T-helper 2 cell treated with Interferon-gamma antibody and Interleukin-4, amounts not matched to agents 100 ng/mL and 5 ng/mL, for 36 hours (primary cell): Measurements from ENCODE around the gene PRMT2. TPM values are rescaled to one million over a fixed set of nuclear protein-coding genes. Genes with fewer than 3 reads are reported as not detected.

Experiments used
- intact Hi-C: fragments of 100-400 bp; cut with micrococcal nuclease; formaldehyde crosslinking; loops from one replicate; pipeline ENCODE4 v1.15.1; 2023
- total RNA-seq: library from RNA; stranded (reverse); gene quantifications from 2 replicates; pipeline ENCODE4 v1.2.3, GENCODE V29; 2022

Gene PRMT2
- total RNA-seq, 1 donor from 2014 or later: 91.3 TPM

DNA sequence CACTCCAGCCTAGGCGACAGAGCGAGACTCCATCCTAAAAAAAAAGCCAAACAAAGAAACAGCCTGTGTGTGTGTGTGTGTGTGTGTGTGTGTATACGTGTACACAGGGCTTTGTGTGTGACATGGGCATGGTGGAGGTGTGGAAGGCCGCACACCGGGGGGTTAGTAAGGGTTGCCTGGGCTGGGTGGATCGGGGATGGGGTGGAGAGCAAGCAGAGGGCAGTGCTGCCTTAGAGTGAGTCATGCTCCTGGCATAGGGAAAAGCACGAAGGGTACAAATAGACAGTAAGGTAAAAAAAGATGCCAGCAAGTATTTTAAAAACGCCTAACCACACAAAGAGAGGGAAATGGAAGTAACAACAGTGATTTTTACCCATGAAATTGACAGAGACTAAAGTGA, 6.2 kb downstream of the PRMT2 start:
- intact Hi-C loops: no loop called here

GRCh38 chr21:46643379-46644177, 8.1 kb downstream of the PRMT2 start:
- intact Hi-C loops: no loop called here

GRCh38 chr21:46645840-46646239, 10.4 kb downstream of the PRMT2 start:
- intact Hi-C loops: no loop called here

DNA sequence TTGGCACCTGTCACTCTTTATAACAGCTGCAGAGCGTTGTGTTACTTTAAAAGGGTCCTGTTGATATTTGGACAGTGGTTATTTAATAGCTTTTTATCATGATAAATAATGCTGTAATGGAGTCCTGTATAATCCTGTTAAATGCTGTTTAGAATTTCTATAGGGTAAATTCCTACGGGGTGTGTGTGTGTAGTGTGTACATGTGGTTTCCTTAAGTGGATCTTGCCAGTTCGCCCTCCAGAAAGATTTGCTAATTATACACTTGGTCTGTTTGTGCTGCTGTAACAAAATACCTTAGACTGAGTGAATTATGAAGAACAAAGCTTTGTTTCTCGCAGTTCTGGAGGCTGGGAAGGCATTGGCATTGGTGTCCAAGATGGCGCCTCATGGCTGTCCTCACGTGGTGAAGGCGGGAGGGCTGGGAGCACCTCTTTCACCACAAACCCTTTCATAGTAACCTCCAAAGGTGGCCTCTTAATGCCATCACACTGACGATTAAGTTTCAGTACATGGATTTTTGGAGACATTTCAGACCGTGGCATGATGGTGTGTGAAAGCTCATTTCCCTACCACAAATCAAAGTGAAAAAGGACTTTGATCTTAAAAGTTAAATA, 11.2 kb downstream of the PRMT2 start:
- intact Hi-C loops: no loop called here

DNA sequence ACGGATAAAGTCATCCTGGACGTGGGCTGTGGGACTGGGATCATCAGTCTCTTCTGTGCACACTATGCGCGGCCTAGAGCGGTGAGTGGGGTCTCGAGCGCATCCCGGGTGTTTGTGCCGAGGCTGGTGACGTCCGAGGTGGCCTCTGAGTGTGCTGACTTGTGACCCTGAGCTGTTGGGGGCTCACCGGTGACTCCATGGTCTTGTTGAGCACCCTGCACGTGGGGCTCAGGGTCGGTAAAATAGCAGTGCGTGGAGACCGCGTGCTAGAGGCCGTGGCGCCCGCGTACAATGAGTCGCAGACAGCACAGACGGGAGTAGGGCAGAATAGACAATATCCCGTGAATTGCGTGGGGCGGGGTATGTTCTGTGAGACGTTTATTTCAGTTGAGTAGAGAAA, 13.1 kb downstream of the PRMT2 start:
- intact Hi-C loops: no loop called here

DNA sequence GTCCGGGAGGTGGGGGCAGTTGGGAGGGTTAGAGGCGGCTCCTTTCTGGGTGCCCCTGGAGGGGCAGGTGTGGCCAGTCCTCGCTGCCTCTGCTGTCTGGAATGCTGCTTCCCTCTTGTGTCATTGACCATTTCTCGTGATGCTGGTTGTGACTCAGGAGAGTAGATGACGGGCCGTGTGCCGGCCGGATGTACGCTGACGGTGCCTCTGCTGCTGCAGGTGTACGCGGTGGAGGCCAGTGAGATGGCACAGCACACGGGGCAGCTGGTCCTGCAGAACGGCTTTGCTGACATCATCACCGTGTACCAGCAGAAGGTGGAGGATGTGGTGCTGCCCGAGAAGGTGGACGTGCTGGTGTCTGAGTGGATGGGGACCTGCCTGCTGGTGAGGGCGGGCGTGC, 13.9 kb downstream of the PRMT2 start:
- intact Hi-C loops: no loop called here

- intact Hi-C loops: no loop called here
Observed at GRCh38 chr21:46650476-46651098, 15.1 kb downstream of the PRMT2 start.

DNA sequence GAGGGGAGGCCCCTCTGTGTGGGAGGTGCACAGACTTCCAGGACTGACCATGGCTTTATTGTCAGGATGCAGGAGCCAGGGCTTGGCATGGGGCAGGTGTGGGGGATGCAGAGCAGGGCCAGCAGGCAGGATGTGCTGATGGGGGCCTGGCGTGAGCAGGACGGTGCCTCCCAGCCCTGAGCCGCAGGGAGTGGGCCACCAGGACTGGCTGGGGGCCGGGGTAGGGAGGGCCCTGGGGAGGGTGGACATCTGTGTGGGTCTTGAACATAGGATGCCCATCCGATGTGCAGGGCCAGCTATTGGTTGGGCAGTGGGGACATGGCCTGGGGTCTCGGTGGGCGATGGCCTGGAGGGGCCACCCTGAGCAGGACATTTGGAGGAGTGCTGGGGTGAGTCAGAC, 15.6 kb downstream of the PRMT2 start:
- intact Hi-C loops: no loop called here

GRCh38 chr21:46655230-46655629, 19.8 kb downstream of the PRMT2 start:
- intact Hi-C loops: no loop called here

- intact Hi-C loops: no loop called here
Observed at GRCh38 chr21:46656820-46657219, 21.3 kb downstream of the PRMT2 start.

DNA sequence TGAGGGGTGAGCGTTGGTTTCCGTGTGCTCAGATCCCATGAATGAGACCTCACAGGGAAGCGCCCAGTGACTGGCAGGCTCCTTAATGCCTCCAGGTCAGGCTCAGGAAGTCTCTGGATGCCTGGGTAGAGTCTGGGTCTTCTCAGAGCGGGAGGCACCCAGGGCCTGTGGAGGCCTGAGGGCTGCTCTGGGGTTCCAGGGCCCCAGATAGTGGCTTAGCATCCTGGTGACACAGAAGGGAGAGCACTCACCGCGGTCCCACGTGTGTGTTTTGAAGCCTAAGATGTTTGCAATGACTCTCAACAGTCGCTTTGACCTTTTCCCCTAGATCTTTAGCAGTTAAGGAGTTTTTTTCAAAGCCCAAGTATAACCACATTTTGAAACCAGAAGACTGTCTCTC, 25.0 kb downstream of the PRMT2 start:
- intact Hi-C loops: no loop called here

DNA sequence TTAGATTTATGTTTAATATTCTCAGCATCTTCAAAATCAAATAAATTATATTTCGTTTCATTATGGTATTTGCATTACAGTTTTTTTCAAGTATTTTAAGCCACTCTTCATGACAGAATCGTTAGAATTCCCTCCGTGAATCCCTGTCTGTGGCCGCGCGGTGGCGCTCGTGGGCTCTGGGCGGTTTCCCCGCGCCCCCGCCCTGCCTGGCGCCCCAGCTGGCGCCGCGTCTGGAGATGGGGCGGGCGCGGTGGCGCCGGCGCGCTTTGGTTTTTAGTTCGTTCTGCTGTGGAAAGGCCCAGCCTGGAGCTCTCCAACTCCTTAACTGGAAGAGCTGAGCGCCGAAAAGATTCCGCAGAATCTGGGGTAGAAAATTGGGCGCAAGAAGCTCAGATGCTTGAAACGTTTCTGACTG, 25.7 kb downstream of the PRMT2 start:
- intact Hi-C loops: no loop called here

GRCh38 chr21:46661642-46662366, 26.3 kb downstream of the PRMT2 start:
- intact Hi-C loops: no loop called here

GRCh38 chr21:46662367-46662654, 26.8 kb downstream of the PRMT2 start:
- intact Hi-C loops: no loop called here

DNA sequence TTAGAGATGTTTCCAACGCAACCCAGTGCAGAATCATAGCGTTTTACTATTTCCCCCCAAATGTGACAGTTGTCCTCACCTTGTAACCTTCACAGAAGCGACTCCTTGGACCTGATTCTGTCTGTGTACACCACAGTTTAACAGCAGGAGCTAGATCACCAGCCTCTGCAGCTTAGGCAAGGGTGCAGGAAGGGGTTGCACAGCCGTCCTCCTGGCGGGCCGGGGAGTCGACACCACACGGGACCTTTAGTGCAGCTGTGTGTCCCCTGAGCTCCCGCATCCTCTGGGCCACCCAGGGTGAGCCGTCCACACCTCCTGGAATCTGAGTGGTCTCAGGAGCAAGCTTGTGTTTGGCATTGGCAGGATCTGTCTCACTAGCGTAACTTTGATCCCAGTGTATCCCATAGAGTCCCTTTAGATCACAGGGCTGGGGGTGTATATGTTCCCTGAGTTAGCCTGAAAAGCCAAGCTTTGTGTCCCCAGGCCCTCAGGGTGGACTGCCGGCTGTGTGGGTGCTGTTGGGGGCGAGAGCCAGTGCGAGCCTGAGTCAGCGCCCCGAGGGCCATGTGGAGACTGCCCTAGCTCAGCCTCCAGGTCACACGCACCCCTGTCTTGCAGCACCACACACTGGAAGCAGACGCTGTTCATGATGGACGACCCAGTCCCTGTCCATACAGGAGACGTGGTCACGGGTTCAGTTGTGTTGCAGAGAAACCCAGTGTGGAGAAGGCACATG, 27.5 kb downstream of the PRMT2 start:
- intact Hi-C loops: no loop called here

DNA sequence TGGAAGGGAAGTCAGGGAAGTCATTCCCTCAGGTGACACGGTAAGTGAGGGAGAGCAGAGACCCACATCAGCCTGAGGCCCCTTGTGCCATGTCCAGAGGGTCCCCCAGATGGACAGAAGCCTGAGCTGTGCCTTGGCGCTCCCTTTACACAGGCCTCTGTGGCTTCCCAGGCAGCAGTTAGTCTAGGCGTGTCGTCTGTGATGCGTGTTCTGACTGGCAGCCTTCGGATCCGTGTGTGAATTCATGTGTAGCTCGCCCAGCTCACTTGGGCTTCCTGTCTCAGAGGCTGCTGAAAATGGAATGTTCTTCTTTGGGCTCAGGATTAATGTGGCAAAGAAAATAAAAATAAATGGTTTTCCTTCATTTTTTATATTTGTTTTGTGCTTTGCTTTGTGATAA, 28.3 kb downstream of the PRMT2 start:
- intact Hi-C loops: no loop called here

- intact Hi-C loops: no loop called here
Observed at GRCh38 chr21:46664316-46664995, 29.0 kb downstream of the PRMT2 start.

DNA sequence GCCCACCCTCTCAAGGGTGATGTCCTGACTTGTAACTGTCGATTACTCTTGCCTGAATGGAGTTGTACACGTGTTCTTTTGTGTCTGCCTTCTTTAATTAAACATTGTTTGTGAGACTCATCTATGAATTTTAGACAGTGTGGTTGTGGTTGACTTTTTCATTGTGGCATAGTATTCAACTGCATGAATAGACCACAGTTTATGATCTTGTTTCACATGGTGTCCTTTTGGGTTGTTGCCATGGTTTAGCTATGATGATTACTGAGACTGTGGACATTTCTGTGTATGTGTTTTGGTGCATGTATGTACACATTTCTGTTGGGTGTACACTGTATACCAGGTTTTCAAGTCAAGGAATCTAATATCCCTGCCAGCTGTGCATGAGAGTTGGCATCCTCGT, 30.1 kb downstream of the PRMT2 start:
- intact Hi-C loops: no loop called here

- intact Hi-C loops: no loop called here
Observed at GRCh38 chr21:46666941-46667740, 31.7 kb downstream of the PRMT2 start.

DNA sequence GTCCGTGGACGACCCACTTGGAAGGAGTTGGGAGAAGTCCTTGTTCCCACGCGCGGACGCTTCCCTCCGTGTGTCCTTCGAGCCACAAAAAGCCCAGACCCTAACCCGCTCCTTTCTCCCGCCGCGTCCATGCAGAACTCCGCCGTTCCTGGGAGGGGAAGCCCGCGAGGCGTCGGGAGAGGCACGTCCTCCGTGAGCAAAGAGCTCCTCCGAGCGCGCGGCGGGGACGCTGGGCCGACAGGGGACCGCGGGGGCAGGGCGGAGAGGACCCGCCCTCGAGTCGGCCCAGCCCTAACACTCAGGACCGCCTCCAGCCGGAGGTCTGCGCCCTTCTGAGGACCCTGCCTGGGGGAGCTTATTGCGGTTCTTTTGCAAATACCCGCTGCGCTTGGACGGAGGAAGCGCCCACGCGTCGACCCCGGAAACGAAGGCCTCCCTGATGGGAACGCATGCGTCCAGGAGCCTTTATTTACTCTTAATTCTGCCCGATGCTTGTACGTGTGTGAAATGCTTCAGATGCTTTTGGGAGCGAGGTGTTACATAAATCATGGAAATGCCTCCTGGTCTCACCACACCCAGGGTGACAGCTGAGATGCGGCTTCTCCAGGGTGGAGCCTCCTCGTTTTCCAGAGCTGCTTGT, 32.4 kb downstream of the PRMT2 start:
- intact Hi-C loops: no loop called here
